ENCODE measurements around the gene FHAD1.

DNA sequence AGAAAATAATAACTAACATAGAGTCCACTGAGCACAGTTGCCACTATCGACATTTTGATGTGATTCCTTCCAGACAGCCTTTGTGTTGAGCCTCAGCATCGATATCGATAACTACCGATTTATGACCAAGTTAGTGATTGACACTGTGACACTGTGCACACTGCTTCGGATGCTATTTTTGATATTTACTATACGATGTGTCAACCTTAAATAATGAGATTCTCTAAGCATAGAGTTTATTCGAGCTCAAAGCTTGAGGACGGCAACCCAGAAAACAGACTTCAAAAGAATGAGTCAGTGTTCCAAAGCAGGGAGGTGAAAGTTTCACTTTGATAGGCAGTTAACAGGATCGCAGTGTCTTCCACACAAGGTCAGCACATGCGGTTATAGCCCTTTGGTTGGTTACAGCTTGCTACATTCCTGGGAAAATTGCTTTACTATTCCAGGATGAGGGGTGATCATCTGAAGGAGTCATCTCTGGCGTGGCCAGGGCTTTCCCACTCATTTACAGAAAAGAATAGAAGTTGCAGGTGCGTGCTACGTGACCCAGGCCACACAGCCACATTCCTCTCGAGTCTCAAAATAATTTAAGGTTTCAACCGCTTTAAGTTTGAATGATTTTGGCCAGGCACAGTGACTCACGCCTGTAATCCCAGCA is 109.1 kb downstream of the FHAD1 start:
- TF ChIP-seq CTCF (IDR thresholded peaks at IDR 0.05): no peak
- TF ChIP-seq POLR2A (IDR thresholded peaks at IDR 0.05): no peak
- no peak for TF ChIP-seq EP300 (IDR thresholded peaks at IDR 0.05)
